TTC549 (cell line): ENCODE measurements around the gene KCNMB1.

Experiments
- FAIRE-seq: peaks from 2 replicates; lab custom pipeline; 2012; peaks lifted over from hg19 to GRCh38; lab: Jason Lieb, UNC

KCNMB1 gene

GRCh38 chr5:170375283-170375682 lies 13.9 kb downstream of the KCNMB1 start:
- FAIRE-seq = no peak

GRCh38 chr5:170372971-170373370 lies 16.2 kb downstream of the KCNMB1 start:
- FAIRE-seq = no peak

- no peak for FAIRE-seq
These were observed 20.6 kb downstream of the KCNMB1 start for GRCh38 chr5:170368586-170368985.

GRCh38 chr5:170366276-170366675 lies 22.9 kb downstream of the KCNMB1 start:
- no peak for FAIRE-seq

GRCh38 chr5:170365831-170366230 lies 23.3 kb downstream of the KCNMB1 start:
- FAIRE-seq = no peak

GRCh38 chr5:170365011-170365410 lies 24.2 kb downstream of the KCNMB1 start:
- FAIRE-seq = no peak

- no peak for FAIRE-seq
These were observed 25.5 kb downstream of the KCNMB1 start for GRCh38 chr5:170363671-170364070.

GRCh38 chr5:170362656-170363055 lies 26.5 kb downstream of the KCNMB1 start:
- FAIRE-seq = no peak

- FAIRE-seq = no peak
These were observed 27.1 kb downstream of the KCNMB1 start for GRCh38 chr5:170362102-170362501.

- no peak for FAIRE-seq
These were observed 27.6 kb downstream of the KCNMB1 start for GRCh38 chr5:170361616-170362015.

GRCh38 chr5:170361116-170361515 lies 28.1 kb downstream of the KCNMB1 start:
- FAIRE-seq = no peak

GRCh38 chr5:170360709-170361108 lies 28.5 kb downstream of the KCNMB1 start:
- FAIRE-seq = no peak

- FAIRE-seq = no peak
These were observed 31.2 kb downstream of the KCNMB1 start for GRCh38 chr5:170357955-170358444.

GRCh38 chr5:170355601-170356098 lies 33.5 kb downstream of the KCNMB1 start:
- FAIRE-seq = no peak

GRCh38 chr5:170353961-170354360 lies 35.2 kb downstream of the KCNMB1 start:
- no peak for FAIRE-seq

- no peak for FAIRE-seq
These were observed 36.0 kb downstream of the KCNMB1 start for GRCh38 chr5:170353011-170353761.

GRCh38 chr5:170348137-170348633 lies 41.0 kb downstream of the KCNMB1 start:
- no peak for FAIRE-seq

GRCh38 chr5:170347022-170347567 lies 42.1 kb downstream of the KCNMB1 start:
- FAIRE-seq = no peak

- no peak for FAIRE-seq
These were observed 43.2 kb downstream of the KCNMB1 start for GRCh38 chr5:170345971-170346370.

GRCh38 chr5:170343177-170343576 lies 46.0 kb downstream of the KCNMB1 start:
- no peak for FAIRE-seq

- FAIRE-seq = no peak
These were observed 46.9 kb downstream of the KCNMB1 start for GRCh38 chr5:170342153-170342725.

- no peak for FAIRE-seq
These were observed 47.6 kb downstream of the KCNMB1 start for GRCh38 chr5:170341545-170341944.

GRCh38 chr5:170339780-170340167 lies 49.4 kb downstream of the KCNMB1 start:
- FAIRE-seq = no peak
